ENCODE measurements around the gene PAX5. TPM values are rescaled to one million over a fixed set of nuclear protein-coding genes. Genes with fewer than 3 reads are reported as not detected.

The PAX5 gene
- total RNA-seq, 1 experiment from 2014 or later, result 6.6 TPM

DNA sequence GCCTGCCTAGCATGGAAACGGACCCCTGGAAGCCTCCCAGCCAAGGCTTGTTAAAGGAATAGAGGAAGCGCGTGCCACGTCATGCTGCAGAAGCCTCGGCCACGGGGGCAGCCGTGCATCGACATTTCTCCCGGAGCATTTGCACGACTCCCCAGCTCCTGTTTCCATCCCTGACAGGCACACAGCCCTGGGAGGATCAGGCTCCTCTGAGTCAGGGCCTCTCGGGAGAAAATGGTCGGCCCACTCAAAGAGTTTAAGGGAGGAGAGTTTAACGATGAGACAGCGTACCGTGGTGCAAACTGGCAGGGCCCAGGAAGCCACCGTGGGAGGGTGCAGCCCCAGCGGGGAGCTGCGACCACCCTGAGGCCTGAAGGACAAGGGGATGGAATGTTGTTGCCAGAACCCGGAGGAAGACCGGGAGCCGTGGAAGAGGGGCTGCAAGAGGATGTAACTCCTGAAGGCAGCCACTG, 213.6 kb downstream of the PAX5 start (continued):
- TF ChIP-seq, protein P1, sequence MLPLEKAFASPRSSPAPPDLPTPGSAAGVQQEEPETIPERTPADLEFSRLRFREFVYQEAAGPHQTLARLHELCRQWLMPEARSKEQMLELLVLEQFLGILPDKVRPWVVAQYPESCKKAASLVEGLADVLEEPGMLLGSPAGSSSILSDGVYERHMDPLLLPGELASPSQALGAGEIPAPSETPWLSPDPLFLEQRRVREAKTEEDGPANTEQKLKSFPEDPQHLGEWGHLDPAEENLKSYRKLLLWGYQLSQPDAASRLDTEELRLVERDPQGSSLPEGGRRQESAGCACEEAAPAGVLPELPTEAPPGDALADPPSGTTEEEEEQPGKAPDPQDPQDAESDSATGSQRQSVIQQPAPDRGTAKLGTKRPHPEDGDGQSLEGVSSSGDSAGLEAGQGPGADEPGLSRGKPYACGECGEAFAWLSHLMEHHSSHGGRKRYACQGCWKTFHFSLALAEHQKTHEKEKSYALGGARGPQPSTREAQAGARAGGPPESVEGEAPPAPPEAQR (CRISPR knock-in tag; IDR thresholded peaks at IDR 0.05), result no peak
- TF ChIP-seq CBFB (CRISPR knock-in tag; IDR thresholded peaks at IDR 0.05; ENCODE audit: low read depth) (no peak), ZNF396 (CRISPR knock-in tag; IDR thresholded peaks at IDR 0.05; ENCODE audit: borderline replicate concordance) (no peak), FOXJ3 (CRISPR knock-in tag; IDR thresholded peaks at IDR 0.05; ENCODE audit: borderline replicate concordance) (no peak), NR3C1 (CRISPR knock-in tag; conservative IDR thresholded peaks at IDR 0.05; ENCODE audit: low read depth) (no peak), ZNF138 (CRISPR knock-in tag; conservative IDR thresholded peaks at IDR 0.05) (no peak), TCF7 (CRISPR knock-in tag; IDR thresholded peaks at IDR 0.05; ENCODE audit: low read depth) (no peak)

- ATAC-seq (peak; percentile 53), DNase-seq (ENCODE audit: low spot score) (peak; percentile 38)
- Mint-ChIP-seq H3K9me3 (0 out of 2 replicates have a peak, but pooled peaks cover 3% of the 10 kb centered on the region), H3K4me1 (peaks cover 34% of the 10 kb centered on the region), H3K4me3 (peak overlapping the region; percentile 66), H3K27me3 (ENCODE audit: low read depth) (peaks cover 26% of the 10 kb centered on the region), H3K27ac (no peak overlapping the region), H3K36me3 (no peaks in the 10 kb centered on the region)
- POLR2A ChIA-PET, result no interaction called here
- CTCF ChIA-PET, result interaction anchor here (0.8 to 3.5 kb wide), 13 partner anchors 13 to 177 kb away, joined by 3 to 26 read pairs (median 4); no protein-coding TSS in a partner anchor
- TF ChIP-seq ZNF396 (CRISPR knock-in tag; IDR thresholded peaks at IDR 0.05; ENCODE audit: borderline replicate concordance), result no peak
- no peak for TF ChIP-seq ZNF425 (CRISPR knock-in tag; conservative IDR thresholded peaks at IDR 0.05)
- TF ChIP-seq, protein P2, sequence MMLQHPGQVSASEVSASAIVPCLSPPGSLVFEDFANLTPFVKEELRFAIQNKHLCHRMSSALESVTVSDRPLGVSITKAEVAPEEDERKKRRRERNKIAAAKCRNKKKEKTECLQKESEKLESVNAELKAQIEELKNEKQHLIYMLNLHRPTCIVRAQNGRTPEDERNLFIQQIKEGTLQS (CRISPR knock-in tag; conservative IDR thresholded peaks at IDR 0.05), result no peak
- TF ChIP-seq KAT7 (CRISPR knock-in tag; IDR thresholded peaks at IDR 0.05; ENCODE audit: borderline replicate concordance), result no peak
These were observed 214.8 kb downstream of the PAX5 start for GRCh38 chr9:36818965-36819870.

- TF ChIP-seq HMGA2 (CRISPR knock-in tag; IDR thresholded peaks at IDR 0.05) (no peak), ETV6 (CRISPR knock-in tag; IDR thresholded peaks at IDR 0.05) (no peak)
- POLR2A ChIA-PET, result no interaction called here
- ATAC-seq (peak; percentile 14), DNase-seq (ENCODE audit: low spot score) (no peak)
- no peaks in the 10 kb centered on the region for H3K36me3 Mint-ChIP-seq
- H3K4me1 Mint-ChIP-seq, result peaks cover 34% of the 10 kb centered on the region
- CTCF ChIA-PET, result interaction anchor here (0.9 to 3.5 kb wide), 7 partner anchors 12 to 177 kb away, joined by 3 to 26 read pairs (median 5); no protein-coding TSS in a partner anchor
- H3K27me3 Mint-ChIP-seq (ENCODE audit: low read depth), result peaks cover 26% of the 10 kb centered on the region
- 0 out of 2 replicates have a peak, but pooled peaks cover 3% of the 10 kb centered on the region for H3K9me3 Mint-ChIP-seq
- peak overlapping the region; percentile 66 for H3K4me3 Mint-ChIP-seq
- H3K27ac Mint-ChIP-seq, result no peak overlapping the region
These were observed 215.7 kb downstream of the PAX5 start for GRCh38 chr9:36818242-36818938.

- H3K4me3 Mint-ChIP-seq, result peak overlapping the region; percentile 66
- TF ChIP-seq ZNF512 (CRISPR knock-in tag; IDR thresholded peaks at IDR 0.05; ENCODE audit: borderline replicate concordance) (peak; percentile 94), ZNF425 (CRISPR knock-in tag; conservative IDR thresholded peaks at IDR 0.05) (no peak)
- no peaks in the 10 kb centered on the region for H3K36me3 Mint-ChIP-seq
- no peak overlapping the region for H3K27ac Mint-ChIP-seq
- ATAC-seq, result no peak
- peaks cover 34% of the 10 kb centered on the region for H3K4me1 Mint-ChIP-seq
- CTCF ChIA-PET, result interaction anchor here (3.5 kb wide), 1 partner anchor 39 kb away, joined by 26 read pairs; no protein-coding TSS in a partner anchor
- DNase-seq (ENCODE audit: low spot score), result no peak
- H3K9me3 Mint-ChIP-seq, result peaks cover 10% of the 10 kb centered on the region
- POLR2A ChIA-PET, result no interaction called here
- H3K27me3 Mint-ChIP-seq (ENCODE audit: low read depth), result peaks cover 26% of the 10 kb centered on the region
These were observed 216.8 kb downstream of the PAX5 start for GRCh38 chr9:36817160-36817834.

Data from WTC11 (cell line).